Measurements from ENCODE around the gene LPAR1.
A peak's percentile ranks its signal among the peaks of the same experiment; 100 is the strongest.

The LPAR1 gene

GRCh38 chr9:111036946-111037345 lies 1.3 kb downstream of the LPAR1 start:
- DNase-seq, result no peak

GRCh38 chr9:111036429-111036789 lies 1.9 kb downstream of the LPAR1 start:
- peak in 1 of 2 donors; percentile 29 for DNase-seq

GRCh38 chr9:111035543-111036428 lies 2.5 kb downstream of the LPAR1 start:
- no peak for DNase-seq

DNA sequence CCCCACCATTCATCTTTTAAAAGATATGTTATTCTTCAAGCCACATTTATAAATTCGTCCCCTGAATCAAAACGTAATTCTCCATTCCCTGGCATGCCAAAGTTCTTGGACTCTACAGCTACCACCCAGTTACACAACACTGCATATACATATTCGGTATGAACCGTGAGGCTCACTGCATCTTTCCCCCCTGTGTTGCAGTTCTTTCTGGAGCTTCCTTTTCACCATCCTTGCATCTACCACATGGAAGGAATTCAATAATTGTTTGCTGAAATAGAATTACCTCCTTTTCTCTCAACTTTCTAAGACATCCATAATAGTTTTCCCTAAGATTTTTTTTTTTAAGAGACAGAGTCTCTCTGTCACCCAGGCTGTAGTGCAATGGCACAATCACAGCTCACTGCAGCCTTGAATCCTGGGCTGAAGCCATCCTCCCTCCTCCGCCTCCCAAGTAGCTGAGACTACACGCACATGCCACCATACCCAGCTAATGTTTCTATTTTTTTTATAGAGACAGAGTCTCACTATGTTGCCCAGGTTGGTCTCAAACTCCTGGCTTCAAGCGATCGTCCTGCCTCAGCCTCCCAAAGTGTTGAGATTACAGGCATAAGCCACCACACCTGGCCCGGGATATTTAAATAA lies 3.3 kb downstream of the LPAR1 start:
- no peak for DNase-seq

DNA sequence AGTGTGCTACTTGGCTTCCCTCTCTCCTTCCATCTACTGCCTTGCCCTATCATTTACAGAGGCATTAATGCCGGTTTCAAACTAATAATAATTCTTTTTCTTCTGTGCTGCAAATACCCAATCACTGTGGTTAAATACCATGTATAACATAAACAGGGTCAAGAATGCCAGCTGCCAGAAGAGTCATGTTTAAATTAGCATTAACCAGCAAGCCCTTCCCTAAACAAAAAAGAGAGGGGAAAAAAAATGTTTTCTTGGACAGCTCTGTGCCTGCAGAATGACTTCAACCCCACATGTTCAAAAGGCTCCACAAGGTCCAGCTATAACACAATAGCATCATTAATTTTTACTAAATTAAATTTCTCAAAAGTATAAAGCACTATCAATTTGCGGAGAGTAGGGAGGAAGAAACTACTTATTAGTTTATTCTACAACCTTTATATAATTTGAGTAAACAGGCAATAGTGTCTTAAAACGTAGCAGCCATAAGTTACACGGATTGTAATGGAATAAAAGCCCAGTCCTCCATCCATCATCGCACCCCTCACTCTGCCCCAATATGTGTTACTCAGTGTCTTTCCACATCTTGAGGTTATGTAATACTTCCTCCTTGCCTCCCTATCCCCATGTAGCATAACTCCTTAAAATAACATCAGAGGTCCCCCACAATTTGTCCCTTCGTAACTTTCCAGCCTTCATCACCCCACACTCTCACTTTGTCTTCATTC lies 3.9 kb downstream of the LPAR1 start:
- no peak for DNase-seq

- DNase-seq, result no peak
Measured at GRCh38 chr9:111030492-111030891, 7.8 kb downstream of the LPAR1 start.

- no peak for DNase-seq
Measured at GRCh38 chr9:111029260-111029659, 9.0 kb downstream of the LPAR1 start.

DNA sequence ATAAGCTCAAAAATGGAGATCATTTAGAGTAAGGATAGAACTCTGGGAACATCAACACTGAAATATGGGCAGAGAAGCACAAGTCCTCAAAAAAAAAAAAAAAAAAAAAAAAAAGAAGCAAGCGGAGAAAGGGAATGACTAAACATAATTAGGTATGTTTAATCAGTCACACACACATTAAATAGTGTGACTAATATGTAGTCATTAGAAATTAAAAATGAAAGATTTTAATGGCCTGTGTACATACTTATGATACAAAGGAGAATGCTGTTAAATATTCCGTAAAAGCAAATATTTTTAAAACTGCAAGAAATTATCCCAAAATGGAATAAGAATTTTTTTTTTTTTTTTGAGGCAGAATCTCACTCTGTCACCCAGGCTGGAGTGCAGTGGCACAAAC lies 10.5 kb downstream of the LPAR1 start:
- DNase-seq, result no peak

DNA sequence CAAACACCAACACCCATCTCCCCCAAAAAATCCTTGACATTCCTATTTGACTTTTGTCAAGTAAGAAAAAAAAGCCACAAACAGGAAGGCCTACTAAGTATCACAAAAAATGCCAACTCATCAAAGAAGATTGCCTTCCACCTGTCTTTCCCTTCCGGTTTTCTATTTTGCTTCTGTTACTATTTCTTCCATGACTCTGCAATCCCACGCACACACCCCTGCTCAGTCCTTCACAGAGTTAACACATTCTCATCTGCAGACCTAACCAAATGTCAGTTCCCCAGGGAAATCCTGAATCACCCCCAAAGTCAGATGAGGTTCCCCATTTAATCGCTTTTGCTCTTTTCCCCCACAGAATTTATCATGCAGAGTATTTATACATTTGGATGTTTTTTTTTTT lies 15.1 kb downstream of the LPAR1 start:
- DNase-seq, result no peak

DNA sequence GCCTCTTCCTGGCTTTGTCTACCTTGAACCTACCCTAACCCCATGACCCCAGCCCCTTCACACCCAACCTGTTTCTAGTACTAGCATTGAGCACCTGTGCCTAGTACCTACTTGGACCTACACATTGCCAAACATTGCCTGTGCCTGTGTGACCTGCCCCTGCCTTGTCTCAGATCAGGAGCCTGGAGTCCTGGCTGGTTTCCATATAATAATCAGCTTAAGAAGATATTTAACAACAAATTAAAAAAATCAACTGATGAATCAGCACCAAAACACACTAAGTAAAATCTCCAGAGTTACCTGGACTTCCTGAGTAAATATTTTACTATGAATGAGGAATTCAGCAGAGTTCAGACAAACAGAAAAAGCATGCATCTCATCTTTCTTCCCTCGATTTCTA lies 17.7 kb downstream of the LPAR1 start:
- DNase-seq, result no peak

DNA sequence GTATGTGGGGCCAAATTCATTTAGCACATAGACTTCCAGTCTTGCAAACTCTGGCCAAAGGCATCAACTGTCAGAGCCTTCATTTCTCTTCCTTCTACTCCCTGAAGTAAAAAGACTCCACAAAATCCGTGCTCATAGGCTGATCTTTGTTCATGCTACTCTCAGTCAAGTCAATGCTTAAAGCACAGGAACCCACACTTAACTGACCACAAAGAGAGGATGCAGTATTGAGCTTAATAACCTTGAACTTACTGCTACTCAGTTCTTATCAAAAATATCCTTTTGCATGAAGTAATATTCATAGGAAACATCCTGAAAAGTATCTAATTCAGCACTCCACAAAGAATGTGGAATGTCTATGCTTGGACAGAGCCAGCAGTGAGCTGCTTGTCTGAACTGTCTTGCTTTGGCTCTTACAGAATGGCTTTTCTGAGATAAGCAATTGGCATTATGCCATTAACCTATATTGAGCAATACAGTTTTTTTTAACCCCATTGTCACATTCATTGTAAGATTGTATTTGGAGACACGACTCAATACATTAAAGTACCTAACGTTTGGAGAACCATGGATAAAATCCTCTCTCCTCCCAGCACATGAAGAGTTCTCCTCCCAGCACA lies 21.7 kb downstream of the LPAR1 start:
- no peak for DNase-seq

DNA sequence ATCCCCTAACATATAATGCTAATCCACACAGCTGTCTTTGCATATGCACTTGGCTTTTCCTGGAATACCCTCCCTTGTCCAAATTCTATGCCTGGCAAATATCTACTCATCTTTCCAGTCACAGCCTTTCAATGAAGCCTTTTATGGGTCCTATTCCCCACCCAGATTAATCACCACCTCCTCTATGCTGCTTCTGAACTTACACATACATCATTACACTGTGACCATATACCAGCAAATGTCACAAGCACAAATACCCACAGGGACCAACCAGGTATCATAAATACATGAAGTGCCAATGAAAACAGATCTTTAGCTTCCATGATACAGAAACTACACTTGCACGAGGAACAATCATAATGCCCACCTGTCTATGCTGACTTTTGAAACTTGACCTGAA lies 22.3 kb downstream of the LPAR1 start:
- no peak for DNase-seq

GRCh38 chr9:111013707-111014106 lies 24.6 kb downstream of the LPAR1 start:
- DNase-seq, result no peak

DNA sequence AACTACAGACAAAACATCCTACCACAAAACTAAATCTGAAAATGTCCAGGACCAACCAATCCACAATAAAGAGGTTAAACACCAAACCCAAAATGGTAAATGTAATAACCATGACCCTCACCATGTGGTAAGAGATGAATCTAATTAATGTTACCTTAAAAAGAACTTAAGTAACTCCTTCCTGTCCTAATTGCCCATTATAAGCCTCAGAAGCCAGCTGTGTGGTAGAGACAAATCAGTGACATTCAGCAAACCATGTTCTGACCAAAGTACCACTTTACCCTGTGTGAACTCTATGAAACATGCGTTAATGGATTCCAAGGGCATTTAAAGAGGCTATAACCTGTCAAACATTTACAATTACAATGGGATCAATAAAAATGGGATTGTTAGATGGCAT lies 25.0 kb downstream of the LPAR1 start:
- DNase-seq, result no peak

- DNase-seq, result no peak
Measured at GRCh38 chr9:111008158-111009075, 29.9 kb downstream of the LPAR1 start.

GRCh38 chr9:111005746-111006470 lies 32.4 kb downstream of the LPAR1 start:
- DNase-seq, result no peak

DNA sequence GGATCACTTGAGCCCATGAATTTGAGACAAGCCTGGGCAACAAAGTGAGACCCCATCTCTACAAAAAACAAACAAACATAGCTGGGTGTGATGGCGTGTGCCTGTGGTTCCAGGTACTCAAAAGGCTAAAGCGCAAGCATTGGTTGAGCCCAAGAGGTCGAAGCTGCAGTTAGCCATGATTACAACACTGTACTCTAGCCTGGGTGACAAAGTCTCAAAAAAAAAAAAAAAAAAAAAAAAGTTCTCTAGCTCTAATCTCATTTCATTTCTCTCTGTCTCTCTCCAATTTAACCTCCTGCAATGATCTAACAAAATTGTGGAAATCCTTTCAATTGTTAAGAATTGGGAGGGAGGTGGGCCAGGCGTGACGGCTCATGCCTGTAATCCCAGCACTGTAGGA lies 33.3 kb downstream of the LPAR1 start:
- no peak for DNase-seq

DNA sequence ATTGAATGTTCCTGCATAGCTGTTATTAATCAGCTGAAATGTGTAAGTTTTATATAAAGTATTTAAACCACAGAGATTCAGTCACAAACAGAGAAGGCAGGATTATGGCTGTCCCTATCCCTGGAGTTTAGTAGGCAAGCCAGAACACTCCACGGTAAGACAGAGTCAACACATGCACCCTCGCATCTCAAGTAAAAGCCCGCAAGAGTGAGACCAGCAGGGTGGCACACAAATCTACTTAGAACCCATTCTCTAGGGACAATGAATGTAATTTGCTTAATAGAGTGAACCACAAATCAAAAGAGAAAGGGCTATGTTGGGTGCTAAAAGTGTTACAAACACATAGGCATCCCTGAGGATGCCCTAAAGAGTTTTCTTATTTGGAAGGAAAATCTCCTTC lies 35.1 kb downstream of the LPAR1 start:
- DNase-seq, result no peak

DNA sequence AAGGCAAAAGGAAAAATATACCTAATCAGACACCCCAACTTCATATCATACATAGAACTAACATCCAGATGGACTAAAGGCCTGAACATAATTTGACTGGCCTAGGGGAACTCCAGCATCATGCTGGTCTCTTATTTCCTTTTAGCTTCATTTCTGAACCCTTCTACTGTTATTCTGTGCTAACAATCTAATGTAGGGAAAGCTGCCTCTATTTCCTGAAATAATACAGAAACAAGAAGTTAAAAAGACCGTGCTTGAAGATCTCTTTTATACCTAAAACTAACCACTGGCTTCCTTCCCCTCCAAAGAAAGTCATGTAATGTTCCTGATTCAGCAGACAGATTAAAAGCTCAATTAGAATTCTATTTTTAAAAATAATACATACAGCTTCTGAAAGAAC lies 36.7 kb downstream of the LPAR1 start:
- no peak for DNase-seq

GRCh38 chr9:111000202-111000601 lies 38.1 kb downstream of the LPAR1 start:
- no peak for DNase-seq

- no peak for DNase-seq
Measured at GRCh38 chr9:110999379-110999778, 38.9 kb downstream of the LPAR1 start.

- no peak for DNase-seq
Measured at GRCh38 chr9:110997847-110998246, 40.4 kb downstream of the LPAR1 start.

All from CD4-positive, alpha-beta T cell treated with Interleukin-1 beta for 1 hour (primary cell).